ENCODE data around the gene DHRS7B. TPM values are rescaled to one million over a fixed set of nuclear protein-coding genes. Genes with fewer than 3 reads are reported as not detected.
A peak's percentile ranks its signal among the peaks of the same experiment; 100 is the strongest.
"Not testable (repeated sequence)": the region's sequence is repeated elsewhere in the genome, so short reads cannot be mapped to it uniquely, and the experiment has no call there.

The DHRS7B gene
- total and polyA plus RNA-seq, 4 donors, result 19.4 to 55.6 (median 31.7) TPM

DNA sequence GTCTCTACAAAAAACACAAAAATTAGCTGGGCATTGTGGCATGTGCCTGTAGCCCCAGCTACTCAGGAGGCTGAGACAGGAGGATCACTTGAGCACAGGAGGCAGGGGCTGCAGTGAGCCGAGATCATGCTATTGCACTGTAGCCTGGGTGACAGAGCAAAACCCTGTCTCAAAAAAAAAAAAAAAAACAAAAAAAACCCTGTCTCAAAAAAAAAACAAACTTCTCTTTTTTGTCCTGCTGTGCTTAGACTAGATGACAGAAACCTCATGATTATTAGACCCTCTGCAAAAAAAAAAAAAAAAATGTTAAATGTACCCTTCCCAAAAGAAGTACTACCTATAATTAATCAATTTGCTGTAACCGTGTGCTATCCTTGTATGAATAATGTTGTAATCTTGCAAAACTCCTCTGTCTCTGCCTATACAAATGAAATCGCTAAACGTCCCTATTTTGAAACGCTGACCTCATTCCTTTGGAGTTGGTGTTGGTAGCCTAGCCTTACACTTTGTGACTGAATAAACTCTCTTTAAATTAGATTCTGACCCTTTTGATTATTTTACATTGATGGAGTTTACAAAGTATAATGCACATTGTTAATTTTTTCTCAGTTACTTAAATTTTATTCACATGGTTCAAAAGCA lies 13.6 kb upstream of the DHRS7B start:
- ATAC-seq (ENCODE audit: insufficient read depth, low FRiP score) (no peak), DNase-seq (no peak)
- TF ChIP-seq, protein P1, sequence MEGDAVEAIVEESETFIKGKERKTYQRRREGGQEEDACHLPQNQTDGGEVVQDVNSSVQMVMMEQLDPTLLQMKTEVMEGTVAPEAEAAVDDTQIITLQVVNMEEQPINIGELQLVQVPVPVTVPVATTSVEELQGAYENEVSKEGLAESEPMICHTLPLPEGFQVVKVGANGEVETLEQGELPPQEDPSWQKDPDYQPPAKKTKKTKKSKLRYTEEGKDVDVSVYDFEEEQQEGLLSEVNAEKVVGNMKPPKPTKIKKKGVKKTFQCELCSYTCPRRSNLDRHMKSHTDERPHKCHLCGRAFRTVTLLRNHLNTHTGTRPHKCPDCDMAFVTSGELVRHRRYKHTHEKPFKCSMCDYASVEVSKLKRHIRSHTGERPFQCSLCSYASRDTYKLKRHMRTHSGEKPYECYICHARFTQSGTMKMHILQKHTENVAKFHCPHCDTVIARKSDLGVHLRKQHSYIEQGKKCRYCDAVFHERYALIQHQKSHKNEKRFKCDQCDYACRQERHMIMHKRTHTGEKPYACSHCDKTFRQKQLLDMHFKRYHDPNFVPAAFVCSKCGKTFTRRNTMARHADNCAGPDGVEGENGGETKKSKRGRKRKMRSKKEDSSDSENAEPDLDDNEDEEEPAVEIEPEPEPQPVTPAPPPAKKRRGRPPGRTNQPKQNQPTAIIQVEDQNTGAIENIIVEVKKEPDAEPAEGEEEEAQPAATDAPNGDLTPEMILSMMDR (IDR thresholded peaks at IDR 0.05; ENCODE audit: control extremely low read depth, extremely low read depth), result no peak
- H3K9ac ChIP-seq (ENCODE audit: insufficient read depth in 1 of 2, low read length in 2 of 2), result no peak overlapping the region
- H3K27ac ChIP-seq (ENCODE audit: low read depth in 1 of 2, low read length in 1 of 2), result no peak overlapping the region
- H3K4me3 ChIP-seq, result no peak overlapping the region
- WGBS, 2 donors, result 19 to 53% methylated on average over 5 of the region's 5 CpGs
- peaks cover 0 to 9% (median 0%) of the 10 kb centered on the region in 3 donors for H3K27me3 ChIP-seq (ENCODE audit: control insufficient read depth in 3 of 3, insufficient read depth in 3 of 3, low read length in 2 of 3)
- no peaks in the 10 kb centered on the region for H3K9me3 ChIP-seq (ENCODE audit: control insufficient read depth in 4 of 4, insufficient read depth in 3 of 4, low read length in 3 of 4)
- no peaks in the 10 kb centered on the region for H3K36me3 ChIP-seq (ENCODE audit: control insufficient read depth in 4 of 4, insufficient read depth in 4 of 4, low read length in 4 of 4)
- no peaks in the 10 kb centered on the region for H3K4me1 ChIP-seq (ENCODE audit: control insufficient read depth in 5 of 5, insufficient read depth in 5 of 5, low read length in 5 of 5)

GRCh38 chr17:21113716-21114115 lies 13.0 kb upstream of the DHRS7B start:
- no peaks in the 10 kb centered on the region for H3K36me3 ChIP-seq (ENCODE audit: control insufficient read depth in 4 of 4, insufficient read depth in 4 of 4, low read length in 4 of 4)
- H3K9me3 ChIP-seq (ENCODE audit: control insufficient read depth in 4 of 4, insufficient read depth in 3 of 4, low read length in 3 of 4), result no peaks in the 10 kb centered on the region
- TF ChIP-seq, protein P1 (IDR thresholded peaks at IDR 0.05; ENCODE audit: control extremely low read depth, extremely low read depth), result no peak
- DNase-seq (no peak), ATAC-seq (ENCODE audit: insufficient read depth, low FRiP score) (no peak)
- peaks cover 0 to 10% (median 2%) of the 10 kb centered on the region in 3 donors for H3K27me3 ChIP-seq (ENCODE audit: control insufficient read depth in 3 of 3, insufficient read depth in 3 of 3, low read length in 2 of 3)
- H3K4me1 ChIP-seq (ENCODE audit: control insufficient read depth in 5 of 5, insufficient read depth in 5 of 5, low read length in 5 of 5), result no peaks in the 10 kb centered on the region
- H3K27ac ChIP-seq (ENCODE audit: low read depth in 1 of 2, low read length in 1 of 2), result no peak overlapping the region
- H3K9ac ChIP-seq (ENCODE audit: insufficient read depth in 1 of 2, low read length in 2 of 2), result no peak overlapping the region
- 21 to 44% methylated on average over 1 of the region's 1 CpG for WGBS, 2 donors
- no peak overlapping the region for H3K4me3 ChIP-seq

DNA sequence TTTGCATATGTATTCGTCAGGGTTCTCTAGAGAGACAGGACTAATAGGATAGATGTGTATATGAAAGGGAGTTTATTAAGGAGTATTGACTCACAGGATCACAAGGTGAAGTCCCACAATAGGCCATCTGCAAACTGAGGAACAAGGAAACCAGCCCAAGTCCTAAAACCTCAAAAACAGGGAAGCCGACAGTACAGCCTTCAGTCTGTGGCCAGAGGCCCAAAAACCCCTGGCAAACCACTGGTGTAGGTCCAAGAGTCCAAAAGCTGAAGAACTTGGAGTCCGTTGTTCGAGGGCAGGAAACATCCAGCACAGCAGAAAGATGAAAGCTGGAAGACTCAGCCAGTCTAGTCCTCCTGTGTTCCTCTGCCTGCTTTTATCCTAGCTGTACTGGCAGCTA lies 12.0 kb upstream of the DHRS7B start:
- H3K27me3 ChIP-seq (ENCODE audit: control insufficient read depth in 3 of 3, insufficient read depth in 3 of 3, low read length in 2 of 3), result peaks cover 0 to 10% (median 2%) of the 10 kb centered on the region in 3 donors
- not testable (repeated sequence) for H3K27ac ChIP-seq (ENCODE audit: low read depth in 1 of 2, low read length in 1 of 2); ATAC-seq (ENCODE audit: insufficient read depth, low FRiP score); H3K36me3 ChIP-seq (ENCODE audit: control insufficient read depth in 4 of 4, insufficient read depth in 4 of 4, low read length in 4 of 4); H3K4me3 ChIP-seq; H3K4me1 ChIP-seq (ENCODE audit: control insufficient read depth in 5 of 5, insufficient read depth in 5 of 5, low read length in 5 of 5); DNase-seq; H3K9me3 ChIP-seq (ENCODE audit: control insufficient read depth in 4 of 4, insufficient read depth in 3 of 4, low read length in 3 of 4); H3K9ac ChIP-seq (ENCODE audit: insufficient read depth in 1 of 2, low read length in 2 of 2)
- 49 to 71% methylated on average over 4 of the region's 4 CpGs for WGBS, 2 donors

DNA sequence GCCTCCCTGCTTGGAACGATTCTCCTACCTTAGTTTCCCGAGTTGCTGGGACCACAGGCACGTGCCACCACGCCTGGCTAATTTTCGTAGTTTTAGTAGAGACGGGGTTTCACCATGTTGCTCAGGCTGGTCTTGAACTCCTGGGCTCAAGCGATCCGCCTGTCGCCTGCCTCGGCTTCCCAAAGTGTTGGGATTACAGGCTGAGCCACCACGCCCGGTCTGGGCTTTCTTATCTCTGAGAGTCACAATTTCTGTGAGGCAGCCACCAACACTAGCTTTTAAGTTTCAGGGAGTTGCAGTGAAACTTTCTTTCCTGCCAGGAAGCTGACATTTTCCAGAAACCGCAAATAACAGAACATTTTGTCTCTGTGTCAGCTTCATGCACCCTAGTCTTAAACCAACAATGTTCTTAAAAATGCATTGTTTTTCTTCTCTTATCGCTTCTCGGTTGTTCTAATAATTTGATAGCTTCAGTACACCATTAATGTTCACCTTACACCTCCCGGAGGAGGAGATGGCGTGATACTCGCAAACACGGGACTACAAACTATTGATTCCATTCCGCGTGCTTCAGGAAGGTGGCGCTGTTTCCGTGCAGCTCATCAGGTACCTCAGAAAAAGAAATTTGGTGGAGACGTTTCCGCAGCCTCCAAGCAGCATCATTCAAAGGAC lies 7.4 kb upstream of the DHRS7B start:
- no peaks in the 10 kb centered on the region for H3K36me3 ChIP-seq (ENCODE audit: control insufficient read depth in 4 of 4, insufficient read depth in 4 of 4, low read length in 4 of 4)
- ATAC-seq (ENCODE audit: insufficient read depth, low FRiP score) (peak; percentile 82), DNase-seq (peak; percentile 54 to 76 (median 59))
- peaks cover 0 to 8% (median 2%) of the 10 kb centered on the region in 3 donors for H3K27me3 ChIP-seq (ENCODE audit: control insufficient read depth in 3 of 3, insufficient read depth in 3 of 3, low read length in 2 of 3)
- 31 to 35% methylated on average over 25 of the region's 25 CpGs for WGBS, 2 donors
- H3K4me1 ChIP-seq (ENCODE audit: control insufficient read depth in 5 of 5, insufficient read depth in 5 of 5, low read length in 5 of 5), result peaks cover 0 to 6% (median 0%) of the 10 kb centered on the region in 5 donors
- TF ChIP-seq, protein P1 (IDR thresholded peaks at IDR 0.05; ENCODE audit: control extremely low read depth, extremely low read depth), result peak; percentile 87
- H3K27ac ChIP-seq (ENCODE audit: low read depth in 1 of 2, low read length in 1 of 2), result peak overlapping the region in 1 of 2 donors; percentile 18
- H3K9ac ChIP-seq (ENCODE audit: insufficient read depth in 1 of 2, low read length in 2 of 2), result no peak overlapping the region
- H3K4me3 ChIP-seq, result no peak overlapping the region
- no peaks in the 10 kb centered on the region for H3K9me3 ChIP-seq (ENCODE audit: control insufficient read depth in 4 of 4, insufficient read depth in 3 of 4, low read length in 3 of 4)
